Hepatocyte (in vitro differentiated cells): ENCODE measurements around the gene POLG. TPM values are rescaled to one million over a fixed set of nuclear protein-coding genes. Genes with fewer than 3 reads are reported as not detected.

Experiments used
- DNase-seq: peaks from one replicate; pipeline ENCODE4 v3.0.0-alpha.2; 2016; ENCODE audit warnings: low spot score
- H2AFZ ChIP-seq: fragments of 200-600 bp; sonication (generic); 2 replicates; pipeline ENCODE4 v1.6.0; 2016; ENCODE audit warnings: antibody characterized with exemption, mild to moderate bottlenecking
- H3K27ac ChIP-seq: fragments of 200-600 bp; sonication (generic); 2 replicates; pipeline ENCODE4 v1.5.1; 2016; ENCODE audit warnings: mild to moderate bottlenecking
- H3K27me3 ChIP-seq: fragments of 200-600 bp; sonication (generic); 2 replicates; pipeline ENCODE4 v1.6.1; 2016
- H3K36me3 ChIP-seq: fragments of 200-600 bp; sonication (generic); replicated peaks from 2 replicates; pipeline ENCODE4 v1.5.1; 2016; ENCODE audit warnings: low read depth; ENCODE audit not compliant: insufficient read depth
- H3K4me1 ChIP-seq: fragments of 200-600 bp; sonication (generic); 2 replicates; pipeline ENCODE4 v1.5.1; 2016; ENCODE audit warnings: mild to moderate bottlenecking, moderate library complexity; ENCODE audit not compliant: insufficient read depth
- H3K4me2 ChIP-seq: fragments of 200-600 bp; sonication (generic); 2 replicates; pipeline ENCODE4 v1.6.0; 2016
- H3K4me3 ChIP-seq: fragments of 200-600 bp; sonication (generic); 2 replicates; pipeline ENCODE4 v1.5.1; 2016; ENCODE audit warnings: mild to moderate bottlenecking
- H3K79me2 ChIP-seq: fragments of 200-600 bp; sonication (generic); 2 replicates; pipeline ENCODE4 v1.6.0; 2017; ENCODE audit warnings: mild to moderate bottlenecking
- H3K9me2 ChIP-seq: fragments of 200-600 bp; sonication (generic); replicated peaks from 2 replicates; pipeline ENCODE4 v1.6.0; 2017; ENCODE audit warnings: mild to moderate bottlenecking; ENCODE audit not compliant: insufficient read depth
- H3K9me3 ChIP-seq: fragments of 200-600 bp; sonication (generic); 2 replicates; pipeline ENCODE4 v1.5.1; 2016; ENCODE audit warnings: low read depth, mild to moderate bottlenecking
- H4K20me1 ChIP-seq: fragments of 200-600 bp; sonication (generic); 2 replicates; pipeline ENCODE4 v1.6.0; 2016; ENCODE audit warnings: mild to moderate bottlenecking; ENCODE audit not compliant: insufficient read depth, poor library complexity, severe bottlenecking
- CTCF ChIP-seq: fragments of 200-600 bp; sonication (generic); IDR thresholded peaks from 2 replicates; pipeline ENCODE4 v1.5.1; 2016; ENCODE audit warnings: antibody characterized with exemption, mild to moderate bottlenecking; ENCODE audit not compliant: poor library complexity
- EZH2 ChIP-seq: fragments of 200-600 bp; sonication (generic); IDR thresholded peaks from 2 replicates; pipeline ENCODE4 v1.6.1; 2016; ENCODE audit warnings: antibody characterized with exemption, mild to moderate bottlenecking, borderline replicate concordance
- EZH2phosphoT487 ChIP-seq: fragments of 200-600 bp; sonication (generic); IDR thresholded peaks from one replicate; pipeline ENCODE4 v1.6.1; 2018; ENCODE audit warnings: antibody characterized with exemption, mild to moderate bottlenecking, low read depth, moderate library complexity; ENCODE audit not compliant: unreplicated experiment, severe bottlenecking
- WGBS: methylation state at CpG from one replicate; pipeline ENCODE4 v1.1.6; 2016; ENCODE audit warnings: low lambda C conversion rate; ENCODE audit errors: missing lambda C conversion rate; 5-methylcytosine and 5-hydroxymethylcytosine counted together
- polyA plus RNA-seq: library from polyadenylated mRNA; unstranded; fragments of >200 nt; fragmentation: Nextera tagmentation; extraction: Ambion mirVana; gene quantifications from 2 replicates; pipeline ENCODE4 v1.2.1, GENCODE V29; 2016
- total RNA-seq: library from RNA; depleted of rRNA; stranded (reverse); fragments of >200 nt; gene quantifications from 2 replicates; pipeline ENCODE4 v1.2.3, GENCODE V29; 2014

The POLG gene
- total and polyA plus RNA-seq, 2 experiments from 2014 or later, result 34.0 to 54.0 TPM

- 81% methylated on average over 6 of the region's 6 CpGs for WGBS
- no peak for DNase-seq
- H3K4me2 ChIP-seq, result no peak overlapping the region
Measured at GRCh38 chr15:89338036-89338435, 3.4 kb upstream of the POLG start.

GRCh38 chr15:89335298-89336041 lies 846 bp upstream of the POLG start:
- Histone ChIP-seq H3K27me3 (no peaks in the 10 kb centered on the region), H2AFZ (peak overlapping the region; percentile 14), H3K9me3 (no peaks in the 10 kb centered on the region), H3K36me3 (no peaks in the 10 kb centered on the region), H3K4me1 (peaks cover 17% of the 10 kb centered on the region), H3K4me3 (peak overlapping the region; percentile 18), H3K4me2 (peak overlapping the region; percentile 80), H3K9me2 (no peaks in the 10 kb centered on the region), H4K20me1 (peaks cover 34% of the 10 kb centered on the region), H3K79me2 (peaks cover 37% of the 10 kb centered on the region), H3K27ac (peak overlapping the region; percentile 9)
- TF ChIP-seq EZH2 (no peak), CTCF (no peak)
- DNase-seq, result peak; percentile 51
- WGBS, result 5% methylated on average over 40 of the region's 40 CpGs

More at GRCh38 chr15:89338036-89338435, 3.4 kb upstream of the POLG start:
- H3K27ac ChIP-seq, result no peak overlapping the region
- TF ChIP-seq EZH2 (no peak), EZH2phosphoT487 (no peak), CTCF (no peak)
- peaks cover 11% of the 10 kb centered on the region for H4K20me1 ChIP-seq
- H3K79me2 ChIP-seq, result peaks cover 12% of the 10 kb centered on the region
- no peaks in the 10 kb centered on the region for H3K36me3 ChIP-seq
- peaks cover 7% of the 10 kb centered on the region for H3K4me1 ChIP-seq
- no peak overlapping the region for H2AFZ ChIP-seq
- peaks cover 4% of the 10 kb centered on the region for H3K27me3 ChIP-seq
- H3K9me3 ChIP-seq, result no peaks in the 10 kb centered on the region
- no peaks in the 10 kb centered on the region for H3K9me2 ChIP-seq
- no peak overlapping the region for H3K4me3 ChIP-seq

- H3K4me2 ChIP-seq, result peak overlapping the region; percentile 95
- TF ChIP-seq CTCF (peak; percentile 9), EZH2phosphoT487 (no peak)
- DNase-seq, result no peak
- WGBS, result 6% methylated on average over 37 of the region's 43 CpGs
- peak overlapping the region; percentile 66 for H2AFZ ChIP-seq
- peaks cover 17% of the 10 kb centered on the region for H3K4me1 ChIP-seq
- H3K9me3 ChIP-seq, result no peaks in the 10 kb centered on the region
- H3K27me3 ChIP-seq, result no peaks in the 10 kb centered on the region
- peak overlapping the region; percentile 97 for H3K27ac ChIP-seq
- peak overlapping the region; percentile 81 for H3K4me3 ChIP-seq
- peaks cover 4% of the 10 kb centered on the region for H3K36me3 ChIP-seq
- peaks cover 48% of the 10 kb centered on the region for H3K79me2 ChIP-seq
- H4K20me1 ChIP-seq, result peaks cover 46% of the 10 kb centered on the region
- H3K9me2 ChIP-seq, result no peaks in the 10 kb centered on the region
Measured at GRCh38 chr15:89333959-89334509, 590 bp downstream of the POLG start.
